ENCODE results near the gene TM4SF18.

GRCh38 chr3:149276619-149277018 lies 56.8 kb downstream of the TM4SF18 start:
- TF ChIP-seq EGR2 (tag by site-specific recombination; IDR thresholded peaks at IDR 0.05; ENCODE audit: low read depth) (no peak), CTCF (tag by site-specific recombination; IDR thresholded peaks at IDR 0.05) (no peak), ZNF18 (tag by site-specific recombination; IDR thresholded peaks at IDR 0.05) (no peak), ZFP69B (tag by site-specific recombination; IDR thresholded peaks at IDR 0.05) (no peak), ZNF114 (tag by site-specific recombination; IDR thresholded peaks at IDR 0.05) (no peak), ZNF747 (tag by site-specific recombination; IDR thresholded peaks at IDR 0.05) (no peak), ZNF518A (tag by site-specific recombination; conservative IDR thresholded peaks at IDR 0.05; ENCODE audit: low read depth) (no peak), TCF7L2 (IDR thresholded peaks at IDR 0.05; ENCODE audit: borderline replicate concordance, low read depth, low read length) (no peak), ELK4 (IDR thresholded peaks at IDR 0.05; ENCODE audit: borderline replicate concordance, low read depth, low read length) (no peak), ZSCAN18 (tag by site-specific recombination; IDR thresholded peaks at IDR 0.05) (no peak), ZSCAN5A (tag by site-specific recombination; IDR thresholded peaks at IDR 0.05) (no peak)

Data from HEK293 (cell line).